Lower leg skin (tissue), 4 donors: ENCODE measurements around the gene ZNF425. TPM values are rescaled to one million over a fixed set of nuclear protein-coding genes. Genes with fewer than 3 reads are reported as not detected.
"Not testable (repeated sequence)": the region's sequence is repeated elsewhere in the genome, so short reads cannot be mapped to it uniquely, and the experiment has no call there.

Source experiments
- DNase-seq, 2 donors: peaks; one replicate each; pipeline ENCODE4 v3.0.0-alpha.2; 2019; ENCODE audit warnings: low spot score in 2 of 2
- H3K4me3 ChIP-seq: fragments of 200-600 bp; sonication (generic); 2 replicates; pipeline ENCODE4 v1.5.1; 2017; ENCODE audit warnings: mild to moderate bottlenecking, low read depth; ENCODE audit not compliant: poor library complexity, severe bottlenecking
- CTCF ChIP-seq, 3 donors: fragments of 450-650 bp; IDR thresholded peaks; one replicate each; pipeline ENCODE4 v1.5.1; 2016; ENCODE audit warnings: antibody characterized with exemption in 3 of 3, mild to moderate bottlenecking in 3 of 3, moderate library complexity in 2 of 3
- POLR2A ChIP-seq, 2 donors: fragments of 450-650 bp; IDR thresholded peaks; one replicate each; pipeline ENCODE4 v1.6.1; 2016 to 2017; ENCODE audit warnings: antibody characterized with exemption in 2 of 2, mild to moderate bottlenecking in 1 of 2, moderate library complexity in 1 of 2
- WGBS, 2 donors: methylation state at CpG; one replicate each; pipeline ENCODE4 v1.1.5; 2018; 5-methylcytosine and 5-hydroxymethylcytosine counted together
- intact Hi-C: fragments of 100-400 bp; cut with DNase I; formaldehyde crosslinking; loops from one replicate; pipeline ENCODE4 v1.15.0; 2023; ENCODE audit warnings: low total_unique reads
- total RNA-seq, 4 donors: library from RNA; depleted of rRNA; stranded (reverse); fragments of >200 nt; gene quantifications; one replicate each; pipeline ENCODE4 v1.1.0, GENCODE V29; 2016

The ZNF425 gene
- total RNA-seq, 4 donors from 2014 or later = 4.8 to 5.8 (median 5.4) TPM

- intact Hi-C loops = no loop called here
- 91 to 98% methylated on average over 2 of the region's 2 CpGs for WGBS, 2 donors
These were observed 25.3 kb downstream of the ZNF425 start for GRCh38 chr7:149100821-149101220.

GRCh38 chr7:149099058-149099457, 27.1 kb downstream of the ZNF425 start:
- intact Hi-C loops = loop anchor here (10.0 kb wide), 1 partner anchor 94 kb away; no protein-coding TSS in a partner anchor
- DNase-seq = no peak
- TF ChIP-seq POLR2A (IDR thresholded peaks at IDR 0.05) (no peak), CTCF (IDR thresholded peaks at IDR 0.05) (no peak)
- 86 to 87% methylated on average over 6 of the region's 6 CpGs for WGBS, 2 donors
- H3K4me3 ChIP-seq = no peak overlapping the region

More at GRCh38 chr7:149100821-149101220, 25.3 kb downstream of the ZNF425 start:
- no peak for DNase-seq
- no peak for TF ChIP-seq CTCF (IDR thresholded peaks at IDR 0.05)
- no peak for TF ChIP-seq POLR2A (IDR thresholded peaks at IDR 0.05)
- H3K4me3 ChIP-seq = no peak overlapping the region

GRCh38 chr7:149097088-149097487, 29.0 kb downstream of the ZNF425 start:
- no peak overlapping the region for H3K4me3 ChIP-seq
- DNase-seq = no peak
- 73 to 81% methylated on average over 4 of the region's 4 CpGs for WGBS, 2 donors
- intact Hi-C loops = loop anchor here (10.0 kb wide), 1 partner anchor 92 kb away; no protein-coding TSS in a partner anchor
- TF ChIP-seq POLR2A (IDR thresholded peaks at IDR 0.05) (no peak), CTCF (IDR thresholded peaks at IDR 0.05) (no peak)

- no peak for DNase-seq
- TF ChIP-seq POLR2A (IDR thresholded peaks at IDR 0.05) = no peak
- no peak for TF ChIP-seq CTCF (IDR thresholded peaks at IDR 0.05)
- WGBS, 2 donors = 65 to 72% methylated on average over 4 of the region's 4 CpGs
- H3K4me3 ChIP-seq = no peak overlapping the region
- intact Hi-C loops = loop anchor here (10.0 kb wide), 1 partner anchor 88 kb away; no protein-coding TSS in a partner anchor
These were observed 32.9 kb downstream of the ZNF425 start for GRCh38 chr7:149093228-149093627.

GRCh38 chr7:149092244-149092643, 33.9 kb downstream of the ZNF425 start:
- intact Hi-C loops = loop anchor here (10.0 kb wide), 1 partner anchor 87 kb away; no protein-coding TSS in a partner anchor
- 95 to 96% methylated on average over 20 of the region's 20 CpGs for WGBS, 2 donors
- not testable (repeated sequence) for H3K4me3 ChIP-seq, DNase-seq

- peak within 1 kb of the TSS; percentile 76 for H3K4me3 ChIP-seq
- DNase-seq = peak; percentile 68 to 96
- intact Hi-C loops = loop anchor here (10.0 kb wide), 1 partner anchor 86 kb away; no protein-coding TSS in a partner anchor
- 0% methylated on average over 23 to 50 of the region's 77 CpGs for WGBS, 2 donors
- TF ChIP-seq POLR2A (IDR thresholded peaks at IDR 0.05) (no peak), CTCF (IDR thresholded peaks at IDR 0.05) (peak in 1 of 3 donors; percentile 94)
These were observed 35.5 kb downstream of the ZNF425 start, which contains the start of gene ZNF786 for GRCh38 chr7:149090397-149091195. TSS of gene ZNF786 (minus strand) at chr7:149090718. CDS start at chr7:149090640, 78 bp downstream.
